ENCODE results near the gene HP.

HP gene

GRCh38 chr16:72092832-72093447 lies 38.6 kb downstream of the HP start:
- no peak for DNase-seq

DNA sequence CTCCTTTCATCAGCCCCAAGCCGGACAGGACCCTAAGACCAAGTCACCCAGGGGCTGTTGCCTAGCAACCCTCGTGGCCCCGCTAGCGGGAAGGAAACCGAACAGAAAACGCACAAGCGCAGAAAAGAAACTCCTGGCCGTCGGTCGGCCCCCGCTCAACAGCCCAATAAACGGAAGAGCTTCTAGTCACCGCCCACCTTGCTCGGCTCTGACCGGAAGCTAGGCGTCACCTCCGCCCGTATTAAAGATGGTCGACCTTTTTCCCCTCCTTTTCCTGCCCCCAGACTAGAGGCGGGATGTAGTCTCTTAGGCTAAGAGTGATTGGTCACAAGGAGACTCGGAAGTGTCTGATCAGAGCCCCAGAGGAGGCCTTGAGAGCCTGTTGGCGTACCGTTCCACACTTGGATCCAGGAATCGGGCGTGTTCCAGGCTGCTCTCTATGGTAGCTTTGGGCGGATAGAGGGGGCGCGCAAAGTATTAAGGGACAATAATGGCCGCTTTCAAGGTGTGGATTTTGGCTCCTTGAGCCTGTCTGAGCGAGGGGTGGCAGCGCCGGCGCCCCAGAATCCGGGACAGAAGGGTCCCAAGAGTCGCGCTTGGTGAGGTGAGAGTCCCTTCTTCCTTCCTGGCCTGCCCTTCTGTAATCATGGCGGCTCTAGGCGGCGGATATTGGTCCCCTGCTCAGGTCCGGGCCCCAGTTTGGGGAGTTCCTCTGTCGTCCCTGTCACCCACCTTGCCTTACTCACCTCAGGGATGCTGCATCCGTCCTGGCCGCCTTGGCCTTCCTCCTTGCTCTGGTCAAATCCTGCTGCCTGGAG lies 39.4 kb downstream of the HP start, which contains the start of the genes DHX38 and TXNL4B:
TSS of gene DHX38 (plus strand) at position 400 of the 818 bp plus-strand sequence. CDS start 2,311 bp downstream, outside the sequence.
TSS of gene TXNL4B (minus strand) at position 173 of the 818 bp plus-strand sequence. CDS start 2,871 bp downstream, outside the sequence.
- peak; percentile 97 for DNase-seq

- DNase-seq, result no peak
Measured at GRCh38 chr16:72094266-72094610, 39.9 kb downstream of the HP start.

- no peak for DNase-seq
Measured at GRCh38 chr16:72098936-72099335, 44.6 kb downstream of the HP start.

GRCh38 chr16:72099377-72099818 lies 45.1 kb downstream of the HP start:
- DNase-seq, result peak; percentile 60

DNA sequence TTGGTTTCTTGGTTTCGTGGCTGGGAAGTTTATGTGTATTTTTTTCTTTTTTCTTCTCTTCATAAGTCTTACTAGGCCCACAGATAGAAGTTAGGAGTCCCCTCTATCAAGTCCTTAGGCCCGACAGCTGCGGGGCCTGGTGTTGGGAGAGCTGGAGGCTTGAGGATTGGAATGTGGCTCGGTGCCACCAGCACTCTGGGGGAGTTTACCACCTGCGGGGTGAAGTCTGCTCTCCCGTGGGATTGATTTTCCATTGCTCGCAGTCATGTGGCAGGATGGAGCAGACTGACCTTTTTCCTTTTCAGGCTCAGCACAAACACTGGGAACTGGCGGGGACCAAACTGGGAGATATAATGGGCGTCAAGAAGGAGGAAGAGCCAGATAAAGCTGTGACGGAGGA lies 46.9 kb downstream of the HP start:
- DNase-seq, result no peak

DNA sequence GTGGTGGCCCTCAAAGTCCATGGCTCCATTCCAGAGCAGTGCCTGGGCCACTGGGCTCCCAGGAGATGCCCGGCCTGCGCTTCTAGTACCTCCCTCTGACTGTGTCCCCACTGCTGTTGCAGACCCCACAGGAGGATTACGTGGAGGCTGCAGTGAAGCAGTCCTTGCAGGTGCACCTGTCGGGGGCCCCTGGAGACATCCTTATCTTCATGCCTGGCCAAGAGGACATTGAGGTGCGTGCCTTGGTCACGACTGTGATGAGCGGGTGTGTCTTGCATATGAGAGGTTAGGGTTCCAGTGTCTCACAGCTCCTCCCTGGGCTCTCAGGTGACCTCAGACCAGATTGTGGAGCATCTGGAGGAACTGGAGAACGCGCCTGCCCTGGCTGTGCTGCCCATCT lies 50.6 kb downstream of the HP start:
- no peak for DNase-seq

GRCh38 chr16:72105978-72106377 lies 51.7 kb downstream of the HP start:
- DNase-seq, result no peak

DNA sequence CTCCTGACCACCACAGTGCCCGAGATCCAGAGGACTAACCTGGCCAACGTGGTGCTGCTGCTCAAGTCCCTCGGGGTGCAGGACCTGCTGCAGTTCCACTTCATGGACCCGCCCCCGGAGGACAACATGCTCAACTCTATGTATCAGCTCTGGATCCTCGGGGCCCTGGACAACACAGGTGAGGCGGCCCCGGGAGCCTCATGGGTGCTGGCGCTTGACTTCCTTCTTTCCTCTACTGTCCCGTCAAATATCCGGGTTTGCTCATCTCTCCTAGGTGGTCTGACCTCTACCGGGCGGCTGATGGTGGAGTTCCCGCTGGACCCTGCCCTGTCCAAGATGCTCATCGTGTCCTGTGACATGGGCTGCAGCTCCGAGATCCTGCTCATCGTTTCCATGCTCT lies 53.1 kb downstream of the HP start:
- no peak for DNase-seq

DNA sequence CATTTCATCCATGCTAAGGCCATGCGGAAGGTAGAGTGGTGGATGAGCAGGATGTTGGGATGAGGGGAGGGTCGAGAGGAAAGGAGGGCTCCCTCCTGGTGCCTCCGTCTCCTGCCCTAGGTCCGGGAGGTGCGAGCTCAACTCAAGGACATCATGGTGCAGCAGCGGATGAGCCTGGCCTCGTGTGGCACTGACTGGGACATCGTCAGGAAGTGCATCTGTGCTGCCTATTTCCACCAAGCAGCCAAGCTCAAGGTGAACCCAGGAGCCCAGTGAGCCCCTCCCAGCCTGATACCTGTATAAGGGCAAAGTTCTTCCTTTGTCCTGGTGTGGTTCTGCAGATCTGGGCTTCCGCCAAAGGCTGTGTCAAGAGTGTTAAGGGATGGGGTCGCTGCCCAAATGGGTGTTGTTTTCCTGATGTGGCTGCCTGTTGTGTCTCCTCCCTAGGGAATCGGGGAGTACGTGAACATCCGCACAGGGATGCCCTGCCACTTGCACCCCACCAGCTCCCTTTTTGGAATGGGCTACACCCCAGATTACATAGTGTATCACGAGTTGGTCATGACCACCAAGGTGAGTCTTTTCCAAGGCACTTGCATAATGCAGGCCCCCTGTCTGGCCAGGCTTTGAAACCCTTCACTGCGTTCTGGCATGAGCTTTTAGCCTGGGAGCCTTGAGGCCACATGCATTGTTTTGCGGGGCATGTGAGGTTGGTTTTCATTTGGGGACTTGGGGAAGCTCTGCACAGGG lies 54.2 kb downstream of the HP start:
- DNase-seq, result no peak

DNA sequence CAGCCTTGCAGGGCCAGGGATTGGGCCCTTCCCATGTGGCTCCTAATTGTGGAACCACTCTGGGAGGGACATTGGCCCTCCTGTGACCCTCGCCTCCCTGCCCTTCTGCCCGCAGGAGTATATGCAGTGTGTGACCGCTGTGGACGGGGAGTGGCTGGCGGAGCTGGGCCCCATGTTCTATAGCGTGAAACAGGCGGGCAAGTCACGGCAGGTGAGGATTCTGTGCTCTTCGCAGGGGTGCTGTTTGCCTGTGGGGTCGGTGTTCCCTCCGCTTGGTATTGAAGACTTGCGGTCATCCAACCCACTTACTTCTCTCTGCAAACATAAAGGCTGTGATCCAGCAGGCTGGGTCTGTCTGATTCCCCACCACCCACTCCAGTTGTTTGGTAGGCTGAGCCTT lies 55.0 kb downstream of the HP start:
- DNase-seq, result no peak

GRCh38 chr16:72109966-72110530 lies 55.7 kb downstream of the HP start:
- no peak for DNase-seq

All from CD4-positive, alpha-beta T cell treated with Interleukin-21 for 1 hour (primary cell).